Osteocyte (in vitro differentiated cells): Measurements from ENCODE around the gene TRIO. TPM values are rescaled to one million over a fixed set of nuclear protein-coding genes. Genes with fewer than 3 reads are reported as not detected.

Source experiments
- DNase-seq: peaks from one replicate; pipeline ENCODE4 v3.0.0; 2021; ENCODE audit warnings: mixed read lengths; ENCODE audit not compliant: unreplicated experiment; ENCODE audit errors: extremely low spot score
- H3K27ac Mint-ChIP-seq: one replicate; pipeline ENCODE4 v1.8.0; 2021; ENCODE audit warnings: mild to moderate bottlenecking, mixed read lengths; ENCODE audit not compliant: unreplicated experiment
- H3K27me3 Mint-ChIP-seq: one replicate; pipeline ENCODE4 v1.8.0; 2021; ENCODE audit warnings: mixed read lengths; ENCODE audit not compliant: unreplicated experiment
- H3K36me3 Mint-ChIP-seq: one replicate; pipeline ENCODE4 v1.8.0; 2021; ENCODE audit warnings: mixed read lengths; ENCODE audit not compliant: unreplicated experiment
- H3K4me1 Mint-ChIP-seq: one replicate; pipeline ENCODE4 v1.8.0; 2021; ENCODE audit warnings: mixed read lengths; ENCODE audit not compliant: unreplicated experiment
- H3K4me3 Mint-ChIP-seq: one replicate; pipeline ENCODE4 v1.8.0; 2021; ENCODE audit warnings: mild to moderate bottlenecking, moderate library complexity, mixed read lengths; ENCODE audit not compliant: unreplicated experiment
- H3K9me3 Mint-ChIP-seq: one replicate; pipeline ENCODE4 v1.8.0; 2021; ENCODE audit warnings: mixed read lengths; ENCODE audit not compliant: unreplicated experiment
- CTCF ChIP-seq: fragments of 200-600 bp; sonication (generic); IDR thresholded peaks from 2 replicates; pipeline ENCODE4 v1.5.0; 2021; ENCODE audit warnings: antibody characterized with exemption, mild to moderate bottlenecking, moderate library complexity
- total RNA-seq: library from RNA; stranded (reverse); gene quantifications from 2 replicates; pipeline ENCODE4 v1.2.1, GENCODE V29; 2021

Gene TRIO
- total RNA-seq, 1 donor from 2014 or later = 336 TPM

- H3K4me3 Mint-ChIP-seq = no peak overlapping the region
- H3K27ac Mint-ChIP-seq = no peak overlapping the region
- TF ChIP-seq CTCF = no peak
- no peak for DNase-seq
- no peaks in the 10 kb centered on the region for H3K36me3 Mint-ChIP-seq
- no peaks in the 10 kb centered on the region for H3K27me3 Mint-ChIP-seq
- H3K4me1 Mint-ChIP-seq = peaks cover 17% of the 10 kb centered on the region
- no peaks in the 10 kb centered on the region for H3K9me3 Mint-ChIP-seq
These were observed 21.1 kb upstream of the TRIO start for GRCh38 chr5:14122089-14122488.

- H3K4me3 Mint-ChIP-seq = no peak overlapping the region
- TF ChIP-seq CTCF = no peak
- H3K27ac Mint-ChIP-seq = no peak overlapping the region
- peaks cover 11% of the 10 kb centered on the region for H3K4me1 Mint-ChIP-seq
- H3K9me3 Mint-ChIP-seq = no peaks in the 10 kb centered on the region
- DNase-seq = no peak
- H3K36me3 Mint-ChIP-seq = no peaks in the 10 kb centered on the region
- H3K27me3 Mint-ChIP-seq = no peaks in the 10 kb centered on the region
These were observed 19.6 kb upstream of the TRIO start for GRCh38 chr5:14123551-14123950.

GRCh38 chr5:14123974-14124482, 19.1 kb upstream of the TRIO start:
- H3K4me3 Mint-ChIP-seq = no peak overlapping the region
- no peak overlapping the region for H3K27ac Mint-ChIP-seq
- DNase-seq = no peak
- no peaks in the 10 kb centered on the region for H3K27me3 Mint-ChIP-seq
- H3K4me1 Mint-ChIP-seq = peaks cover 6% of the 10 kb centered on the region
- H3K36me3 Mint-ChIP-seq = no peaks in the 10 kb centered on the region
- no peak for TF ChIP-seq CTCF
- H3K9me3 Mint-ChIP-seq = no peaks in the 10 kb centered on the region

- no peak for DNase-seq
- Mint-ChIP-seq H3K4me1 (no peaks in the 10 kb centered on the region), H3K4me3 (no peak overlapping the region), H3K27ac (no peak overlapping the region), H3K36me3 (no peaks in the 10 kb centered on the region), H3K27me3 (no peaks in the 10 kb centered on the region), H3K9me3 (no peaks in the 10 kb centered on the region)
- no peak for TF ChIP-seq CTCF
These were observed 17.9 kb upstream of the TRIO start for GRCh38 chr5:14125262-14125661.

- H3K27ac Mint-ChIP-seq = no peak overlapping the region
- no peaks in the 10 kb centered on the region for H3K9me3 Mint-ChIP-seq
- no peak overlapping the region for H3K4me3 Mint-ChIP-seq
- TF ChIP-seq CTCF = no peak
- no peaks in the 10 kb centered on the region for H3K36me3 Mint-ChIP-seq
- H3K27me3 Mint-ChIP-seq = no peaks in the 10 kb centered on the region
- no peaks in the 10 kb centered on the region for H3K4me1 Mint-ChIP-seq
- no peak for DNase-seq
These were observed 15.6 kb upstream of the TRIO start for GRCh38 chr5:14127587-14127986.
